ENCODE data around the gene STPG2.

Gene STPG2

GRCh38 chr4:97627750-97628149, 515.5 kb downstream of the STPG2 start:
- H3K27me3 ChIP-seq (replicated peaks; ENCODE audit: control insufficient read depth, insufficient read depth, low read length, poor library complexity, severe bottlenecking): no peaks in the 10 kb centered on the region
- H3K4me3 ChIP-seq (ENCODE audit: insufficient read depth, low read depth, low read length, poor library complexity, severe bottlenecking): no peak overlapping the region
- DNase-seq: no peak

GRCh38 chr4:97624204-97624603, 519.1 kb downstream of the STPG2 start:
- H3K27ac ChIP-seq (ENCODE audit: insufficient read depth, low read length, poor library complexity, severe bottlenecking): no peak overlapping the region
- H3K4me3 ChIP-seq (ENCODE audit: insufficient read depth, low read depth, low read length, poor library complexity, severe bottlenecking): no peak overlapping the region
- H3K36me3 ChIP-seq (ENCODE audit: control insufficient read depth, insufficient read depth, low read length): no peaks in the 10 kb centered on the region
- no peaks in the 10 kb centered on the region for H3K9me3 ChIP-seq (ENCODE audit: control insufficient read depth, low read length)
- H3K4me1 ChIP-seq (ENCODE audit: control insufficient read depth, insufficient read depth, low read length, poor library complexity, severe bottlenecking): no peaks in the 10 kb centered on the region
- no peak for DNase-seq
- H3K27me3 ChIP-seq (replicated peaks; ENCODE audit: control insufficient read depth, insufficient read depth, low read length, poor library complexity, severe bottlenecking): no peaks in the 10 kb centered on the region

More at GRCh38 chr4:97627750-97628149, 515.5 kb downstream of the STPG2 start:
- H3K4me1 ChIP-seq (ENCODE audit: control insufficient read depth, insufficient read depth, low read length, poor library complexity, severe bottlenecking): no peaks in the 10 kb centered on the region
- no peak overlapping the region for H3K27ac ChIP-seq (ENCODE audit: insufficient read depth, low read length, poor library complexity, severe bottlenecking)
- no peaks in the 10 kb centered on the region for H3K36me3 ChIP-seq (ENCODE audit: control insufficient read depth, insufficient read depth, low read length)
- no peaks in the 10 kb centered on the region for H3K9me3 ChIP-seq (ENCODE audit: control insufficient read depth, low read length)

- no peak for DNase-seq
- no peak overlapping the region for H3K4me3 ChIP-seq (ENCODE audit: insufficient read depth, low read depth, low read length, poor library complexity, severe bottlenecking)
- no peaks in the 10 kb centered on the region for H3K27me3 ChIP-seq (replicated peaks; ENCODE audit: control insufficient read depth, insufficient read depth, low read length, poor library complexity, severe bottlenecking)
- no peaks in the 10 kb centered on the region for H3K9me3 ChIP-seq (ENCODE audit: control insufficient read depth, low read length)
- H3K4me1 ChIP-seq (ENCODE audit: control insufficient read depth, insufficient read depth, low read length, poor library complexity, severe bottlenecking): no peaks in the 10 kb centered on the region
- no peak overlapping the region for H3K27ac ChIP-seq (ENCODE audit: insufficient read depth, low read length, poor library complexity, severe bottlenecking)
- no peaks in the 10 kb centered on the region for H3K36me3 ChIP-seq (ENCODE audit: control insufficient read depth, insufficient read depth, low read length)
These were observed 537.3 kb downstream of the STPG2 start for GRCh38 chr4:97605932-97606331.

GRCh38 chr4:97593248-97593647, 550.0 kb downstream of the STPG2 start:
- Histone ChIP-seq H3K27me3 (replicated peaks; ENCODE audit: control insufficient read depth, insufficient read depth, low read length, poor library complexity, severe bottlenecking) (no peaks in the 10 kb centered on the region), H3K27ac (ENCODE audit: insufficient read depth, low read length, poor library complexity, severe bottlenecking) (no peak overlapping the region), H3K4me1 (ENCODE audit: control insufficient read depth, insufficient read depth, low read length, poor library complexity, severe bottlenecking) (no peaks in the 10 kb centered on the region), H3K9me3 (ENCODE audit: control insufficient read depth, low read length) (no peaks in the 10 kb centered on the region), H3K4me3 (ENCODE audit: insufficient read depth, low read depth, low read length, poor library complexity, severe bottlenecking) (no peak overlapping the region), H3K36me3 (ENCODE audit: control insufficient read depth, insufficient read depth, low read length) (no peaks in the 10 kb centered on the region)
- no peak for DNase-seq

GRCh38 chr4:97590266-97590665, 553.0 kb downstream of the STPG2 start:
- H3K36me3 ChIP-seq (ENCODE audit: control insufficient read depth, insufficient read depth, low read length): no peaks in the 10 kb centered on the region

GRCh38 chr4:97589481-97590196, 553.6 kb downstream of the STPG2 start:
- no peaks in the 10 kb centered on the region for H3K27me3 ChIP-seq (replicated peaks; ENCODE audit: control insufficient read depth, insufficient read depth, low read length, poor library complexity, severe bottlenecking)

More at GRCh38 chr4:97590266-97590665, 553.0 kb downstream of the STPG2 start:
- no peak overlapping the region for H3K4me3 ChIP-seq (ENCODE audit: insufficient read depth, low read depth, low read length, poor library complexity, severe bottlenecking)
- DNase-seq: no peak
- H3K27ac ChIP-seq (ENCODE audit: insufficient read depth, low read length, poor library complexity, severe bottlenecking): no peak overlapping the region
- H3K4me1 ChIP-seq (ENCODE audit: control insufficient read depth, insufficient read depth, low read length, poor library complexity, severe bottlenecking): no peaks in the 10 kb centered on the region
- H3K27me3 ChIP-seq (replicated peaks; ENCODE audit: control insufficient read depth, insufficient read depth, low read length, poor library complexity, severe bottlenecking): no peaks in the 10 kb centered on the region
- no peaks in the 10 kb centered on the region for H3K9me3 ChIP-seq (ENCODE audit: control insufficient read depth, low read length)

GRCh38 chr4:97587912-97588311, 555.4 kb downstream of the STPG2 start:
- H3K4me3 ChIP-seq (ENCODE audit: insufficient read depth, low read depth, low read length, poor library complexity, severe bottlenecking): no peak overlapping the region
- no peaks in the 10 kb centered on the region for H3K9me3 ChIP-seq (ENCODE audit: control insufficient read depth, low read length)
- H3K4me1 ChIP-seq (ENCODE audit: control insufficient read depth, insufficient read depth, low read length, poor library complexity, severe bottlenecking): no peaks in the 10 kb centered on the region
- H3K27me3 ChIP-seq (replicated peaks; ENCODE audit: control insufficient read depth, insufficient read depth, low read length, poor library complexity, severe bottlenecking): no peaks in the 10 kb centered on the region
- no peaks in the 10 kb centered on the region for H3K36me3 ChIP-seq (ENCODE audit: control insufficient read depth, insufficient read depth, low read length)
- DNase-seq: no peak
- no peak overlapping the region for H3K27ac ChIP-seq (ENCODE audit: insufficient read depth, low read length, poor library complexity, severe bottlenecking)

More at GRCh38 chr4:97589481-97590196, 553.6 kb downstream of the STPG2 start:
- no peaks in the 10 kb centered on the region for H3K4me1 ChIP-seq (ENCODE audit: control insufficient read depth, insufficient read depth, low read length, poor library complexity, severe bottlenecking)
- H3K9me3 ChIP-seq (ENCODE audit: control insufficient read depth, low read length): no peaks in the 10 kb centered on the region
- no peak for DNase-seq
- H3K36me3 ChIP-seq (ENCODE audit: control insufficient read depth, insufficient read depth, low read length): no peaks in the 10 kb centered on the region
- no peak overlapping the region for H3K27ac ChIP-seq (ENCODE audit: insufficient read depth, low read length, poor library complexity, severe bottlenecking)
- no peak overlapping the region for H3K4me3 ChIP-seq (ENCODE audit: insufficient read depth, low read depth, low read length, poor library complexity, severe bottlenecking)

GRCh38 chr4:97585274-97585673, 558.0 kb downstream of the STPG2 start:
- no peaks in the 10 kb centered on the region for H3K9me3 ChIP-seq (ENCODE audit: control insufficient read depth, low read length)
- H3K36me3 ChIP-seq (ENCODE audit: control insufficient read depth, insufficient read depth, low read length): no peaks in the 10 kb centered on the region
- no peak overlapping the region for H3K27ac ChIP-seq (ENCODE audit: insufficient read depth, low read length, poor library complexity, severe bottlenecking)
- no peaks in the 10 kb centered on the region for H3K27me3 ChIP-seq (replicated peaks; ENCODE audit: control insufficient read depth, insufficient read depth, low read length, poor library complexity, severe bottlenecking)
- no peaks in the 10 kb centered on the region for H3K4me1 ChIP-seq (ENCODE audit: control insufficient read depth, insufficient read depth, low read length, poor library complexity, severe bottlenecking)
- no peak overlapping the region for H3K4me3 ChIP-seq (ENCODE audit: insufficient read depth, low read depth, low read length, poor library complexity, severe bottlenecking)
- DNase-seq: no peak

GRCh38 chr4:97582890-97583289, 560.4 kb downstream of the STPG2 start:
- no peaks in the 10 kb centered on the region for H3K9me3 ChIP-seq (ENCODE audit: control insufficient read depth, low read length)
- H3K27ac ChIP-seq (ENCODE audit: insufficient read depth, low read length, poor library complexity, severe bottlenecking): no peak overlapping the region
- H3K4me1 ChIP-seq (ENCODE audit: control insufficient read depth, insufficient read depth, low read length, poor library complexity, severe bottlenecking): no peaks in the 10 kb centered on the region
- H3K27me3 ChIP-seq (replicated peaks; ENCODE audit: control insufficient read depth, insufficient read depth, low read length, poor library complexity, severe bottlenecking): no peaks in the 10 kb centered on the region
- no peak overlapping the region for H3K4me3 ChIP-seq (ENCODE audit: insufficient read depth, low read depth, low read length, poor library complexity, severe bottlenecking)
- DNase-seq: no peak
- H3K36me3 ChIP-seq (ENCODE audit: control insufficient read depth, insufficient read depth, low read length): no peaks in the 10 kb centered on the region

GRCh38 chr4:97577004-97577403, 566.3 kb downstream of the STPG2 start:
- Histone ChIP-seq H3K9me3 (ENCODE audit: control insufficient read depth, low read length) (no peaks in the 10 kb centered on the region), H3K27me3 (replicated peaks; ENCODE audit: control insufficient read depth, insufficient read depth, low read length, poor library complexity, severe bottlenecking) (no peaks in the 10 kb centered on the region), H3K4me3 (ENCODE audit: insufficient read depth, low read depth, low read length, poor library complexity, severe bottlenecking) (no peak overlapping the region), H3K4me1 (ENCODE audit: control insufficient read depth, insufficient read depth, low read length, poor library complexity, severe bottlenecking) (no peaks in the 10 kb centered on the region), H3K36me3 (ENCODE audit: control insufficient read depth, insufficient read depth, low read length) (no peaks in the 10 kb centered on the region), H3K27ac (ENCODE audit: insufficient read depth, low read length, poor library complexity, severe bottlenecking) (no peak overlapping the region)
- DNase-seq: no peak
